GM18502 (cell line): ENCODE data around the gene CSRNP2.
A peak's percentile ranks its signal among the peaks of the same experiment; 100 is the strongest.
"Not testable (repeated sequence)": the region's sequence is repeated elsewhere in the genome, so short reads cannot be mapped to it uniquely, and the experiment has no call there.

ENCODE experiments used
- ATAC-seq: cut with Tn5 transposase; IDR thresholded peaks from one replicate; pipeline ENCODE4 v1.9.1; 2021; ENCODE audit warnings: mild to moderate bottlenecking; ENCODE audit not compliant: unreplicated experiment, poor library complexity

The CSRNP2 gene

GRCh38 chr12:51078346-51078745 lies 5.0 kb downstream of the CSRNP2 start:
- not testable (repeated sequence) for ATAC-seq

DNA sequence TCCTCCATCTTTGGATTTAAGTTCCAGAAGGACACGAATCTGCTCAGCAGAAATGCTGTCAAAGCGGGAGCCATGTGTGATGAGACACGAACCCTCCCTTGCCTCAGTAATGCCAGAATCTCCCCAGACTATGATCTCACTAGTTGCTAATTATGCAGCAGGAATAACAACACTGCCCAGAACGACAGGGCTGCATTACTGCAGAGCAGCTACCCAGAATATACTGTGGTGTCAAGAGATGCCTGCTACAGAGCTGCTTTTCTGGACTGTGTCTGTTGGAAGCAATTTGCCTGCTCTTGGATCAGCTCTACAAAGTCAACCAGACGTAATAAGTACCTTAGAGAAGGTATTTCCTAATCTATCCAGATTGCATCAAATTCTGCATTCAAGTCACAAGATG lies 5.5 kb downstream of the CSRNP2 start:
- ATAC-seq = no peak

DNA sequence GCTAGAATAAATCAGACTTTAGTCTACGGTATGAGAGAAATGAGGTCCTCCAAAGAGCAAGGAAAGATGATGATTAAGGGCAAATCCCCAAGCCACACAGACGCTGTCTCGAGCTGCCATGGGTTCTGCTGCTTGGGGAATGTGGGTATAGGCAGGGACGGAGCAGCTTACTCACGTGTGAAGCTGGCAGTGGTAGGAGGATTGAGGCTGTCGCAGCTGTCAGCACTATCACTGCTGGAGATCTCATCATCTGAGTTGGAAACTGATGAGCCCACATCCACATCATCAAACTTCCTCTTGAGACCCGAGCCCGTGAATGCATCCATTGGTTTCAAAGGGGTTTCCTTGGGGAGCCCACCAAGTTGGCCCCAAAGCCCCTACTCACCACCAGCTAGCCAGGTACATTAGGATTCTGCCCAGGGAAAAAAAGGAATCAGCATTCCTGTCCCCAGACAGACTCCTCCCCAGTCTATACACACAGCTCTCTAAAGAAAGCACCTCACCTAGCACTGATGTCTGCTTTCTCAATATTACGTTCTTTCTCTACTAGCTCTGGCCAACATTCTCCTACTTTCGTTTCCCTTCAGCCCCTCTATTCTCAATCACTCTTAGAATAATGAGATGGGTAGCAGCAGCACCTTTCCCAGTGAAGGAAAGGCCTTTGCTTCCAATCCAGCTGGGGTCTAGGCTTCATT lies 7.0 kb downstream of the CSRNP2 start:
- ATAC-seq = no peak

DNA sequence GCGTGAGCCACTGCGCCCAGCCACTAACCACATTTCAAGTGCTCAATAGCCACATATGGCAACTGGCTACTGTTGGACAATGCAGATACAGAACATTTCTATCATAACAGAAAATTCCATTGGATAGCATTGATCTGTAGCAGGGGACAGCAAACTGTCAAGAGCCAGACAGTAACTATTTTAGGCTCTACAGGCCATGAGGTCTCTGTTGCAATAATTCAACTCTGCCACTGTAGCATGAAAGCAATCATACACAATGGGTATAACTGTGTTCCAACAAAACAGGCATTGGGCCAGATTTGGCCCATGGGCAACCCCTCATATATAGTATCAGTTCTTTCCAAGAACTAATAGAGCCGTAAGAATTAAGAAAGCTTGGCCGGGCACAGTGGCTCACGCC lies 8.0 kb downstream of the CSRNP2 start:
- no peak for ATAC-seq

DNA sequence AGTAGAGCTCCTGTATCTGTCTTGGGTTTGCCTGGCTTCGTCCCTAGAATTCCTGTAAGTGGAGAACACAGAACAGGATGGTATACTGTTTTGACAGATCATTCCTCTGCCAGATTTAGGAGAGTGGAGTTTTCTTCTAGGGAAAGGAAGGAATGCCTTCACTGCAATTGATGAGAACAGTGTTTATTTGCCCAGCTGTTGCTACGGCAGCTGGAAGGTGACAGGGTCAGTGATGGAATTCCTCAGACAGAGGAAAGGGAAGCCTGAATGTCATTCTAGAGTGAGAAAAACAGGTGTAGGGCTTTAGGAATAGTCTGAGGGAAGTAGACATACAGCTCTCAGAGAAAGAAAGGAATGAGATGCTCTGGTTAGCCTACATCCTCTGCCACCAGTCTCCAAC lies 11.7 kb downstream of the CSRNP2 start:
- no peak for ATAC-seq

DNA sequence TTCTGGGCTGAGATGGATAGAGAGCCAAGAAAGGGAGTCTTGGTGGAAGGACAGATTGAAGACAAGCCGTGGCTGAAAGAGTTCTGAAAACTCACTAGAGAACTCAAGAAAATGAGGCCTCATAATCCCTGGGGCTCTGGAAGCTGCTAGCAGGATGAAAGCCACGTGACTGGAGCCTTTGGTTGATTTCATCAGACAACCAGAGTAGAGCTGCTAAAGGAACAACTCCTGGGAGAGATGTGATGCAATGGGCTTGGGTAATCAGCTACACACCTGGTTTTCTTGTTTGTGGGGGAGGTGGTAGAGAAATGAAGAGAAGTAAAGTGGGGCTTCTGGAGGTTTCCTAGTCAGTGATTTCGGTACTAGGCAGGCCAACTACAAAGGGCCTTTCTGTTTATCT lies 13.4 kb downstream of the CSRNP2 start:
- no peak for ATAC-seq

- ATAC-seq = no peak
Observed at GRCh38 chr12:51067771-51068170, 15.6 kb downstream of the CSRNP2 start.

DNA sequence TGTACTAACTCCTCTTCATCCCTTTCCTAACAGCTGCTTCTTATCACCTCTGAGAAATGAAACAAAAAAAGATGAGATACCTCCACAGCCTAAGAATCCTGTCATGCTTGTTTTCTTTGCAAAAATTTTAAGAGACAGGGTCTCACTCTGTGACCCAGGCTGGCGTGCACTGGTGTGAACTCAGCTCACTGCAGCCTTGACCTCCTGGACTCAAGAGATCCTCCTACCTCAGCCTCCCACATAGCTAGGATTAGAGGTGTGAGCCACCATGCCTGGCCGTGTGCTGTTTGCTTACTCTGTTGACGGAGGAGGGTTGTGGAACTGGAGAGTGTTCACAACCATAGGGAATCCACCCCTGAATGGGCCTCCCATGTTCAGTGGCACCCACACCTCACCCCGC lies 16.2 kb downstream of the CSRNP2 start:
- ATAC-seq = no peak

DNA sequence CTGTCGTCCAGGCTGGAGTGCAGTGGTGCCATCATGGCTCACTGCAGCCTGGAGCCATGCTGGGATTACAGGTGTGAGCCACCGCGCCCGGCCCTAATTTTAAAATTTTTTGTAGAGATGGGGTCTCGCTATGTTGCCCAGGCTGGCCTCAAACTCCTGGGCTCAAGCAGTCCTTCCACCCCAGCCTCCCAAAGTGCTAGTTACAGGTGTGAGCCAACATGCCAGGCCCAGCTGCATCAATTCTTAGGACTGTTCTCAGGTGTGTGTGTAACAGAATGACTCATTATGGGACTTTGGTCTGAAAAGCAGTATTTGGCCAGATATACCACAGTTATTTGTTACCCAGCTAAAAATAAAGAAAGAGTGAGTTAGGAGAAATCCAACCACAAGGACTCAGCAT lies 17.9 kb downstream of the CSRNP2 start:
- no peak for ATAC-seq

- no peak for ATAC-seq
Observed at GRCh38 chr12:51062631-51063397, 20.6 kb downstream of the CSRNP2 start.

GRCh38 chr12:51059086-51059485 lies 24.3 kb downstream of the CSRNP2 start:
- ATAC-seq = no peak

DNA sequence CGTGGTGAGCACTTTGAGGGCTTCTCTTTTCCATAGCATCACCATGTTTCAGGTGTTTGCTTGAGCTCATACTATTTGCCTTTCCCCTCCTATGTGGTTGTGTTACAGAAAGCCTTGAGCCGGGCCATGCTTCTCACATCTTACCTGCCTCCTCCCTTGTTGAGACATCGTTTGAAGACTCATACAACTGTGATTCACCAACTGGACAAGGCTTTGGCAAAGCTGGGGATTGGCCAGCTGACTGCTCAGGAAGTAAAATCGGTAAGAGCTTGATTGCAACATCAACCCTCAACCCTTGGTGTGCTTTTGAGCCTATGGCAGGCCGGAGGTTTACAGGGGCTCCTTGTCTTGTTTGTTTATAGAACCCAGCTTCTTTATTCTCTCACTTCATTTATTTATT lies 27.2 kb downstream of the CSRNP2 start:
- ATAC-seq = no peak

DNA sequence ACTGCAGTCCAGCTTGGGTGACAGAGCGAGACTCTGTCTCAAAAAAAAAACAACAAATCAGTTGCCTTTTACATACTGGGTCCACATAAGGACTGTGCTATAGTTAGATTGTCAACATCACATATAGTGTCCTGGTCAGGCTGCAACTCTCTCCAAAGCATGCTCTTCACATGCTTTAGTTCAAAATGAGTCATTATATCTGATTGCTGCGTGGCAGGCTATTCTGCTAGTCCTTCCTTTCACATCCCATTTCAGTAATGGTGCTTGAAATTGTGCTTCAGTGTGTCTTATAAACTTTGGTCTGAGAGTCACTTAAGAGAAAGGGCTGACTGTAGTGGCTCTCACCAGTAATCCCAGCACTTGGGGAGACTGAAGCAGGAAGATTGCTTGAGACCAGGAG lies 28.3 kb downstream of the CSRNP2 start:
- ATAC-seq = no peak

DNA sequence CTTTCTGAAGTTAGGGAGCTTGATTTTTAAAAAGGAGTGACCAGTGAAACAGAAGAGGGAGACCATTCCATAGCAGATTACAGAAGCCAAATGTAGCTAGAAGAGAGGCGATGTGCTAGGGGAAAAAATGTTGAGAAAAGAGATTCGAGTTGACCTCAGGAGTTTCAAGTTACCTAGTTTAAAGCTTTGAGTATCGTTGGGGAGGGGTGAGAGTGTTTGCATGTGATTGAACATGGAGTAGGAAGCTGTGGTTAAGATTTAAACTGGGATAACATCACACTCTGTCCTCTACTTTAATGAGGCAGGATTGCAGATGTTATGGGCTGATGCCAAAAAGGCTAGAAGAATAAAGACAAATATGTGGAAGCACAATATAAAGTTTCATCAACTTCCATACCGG lies 31.6 kb downstream of the CSRNP2 start:
- no peak for ATAC-seq

GRCh38 chr12:51049525-51049924 lies 33.9 kb downstream of the CSRNP2 start:
- ATAC-seq = no peak

- peak; percentile 4 for ATAC-seq
Observed at GRCh38 chr12:51048661-51049251, 34.6 kb downstream of the CSRNP2 start.

DNA sequence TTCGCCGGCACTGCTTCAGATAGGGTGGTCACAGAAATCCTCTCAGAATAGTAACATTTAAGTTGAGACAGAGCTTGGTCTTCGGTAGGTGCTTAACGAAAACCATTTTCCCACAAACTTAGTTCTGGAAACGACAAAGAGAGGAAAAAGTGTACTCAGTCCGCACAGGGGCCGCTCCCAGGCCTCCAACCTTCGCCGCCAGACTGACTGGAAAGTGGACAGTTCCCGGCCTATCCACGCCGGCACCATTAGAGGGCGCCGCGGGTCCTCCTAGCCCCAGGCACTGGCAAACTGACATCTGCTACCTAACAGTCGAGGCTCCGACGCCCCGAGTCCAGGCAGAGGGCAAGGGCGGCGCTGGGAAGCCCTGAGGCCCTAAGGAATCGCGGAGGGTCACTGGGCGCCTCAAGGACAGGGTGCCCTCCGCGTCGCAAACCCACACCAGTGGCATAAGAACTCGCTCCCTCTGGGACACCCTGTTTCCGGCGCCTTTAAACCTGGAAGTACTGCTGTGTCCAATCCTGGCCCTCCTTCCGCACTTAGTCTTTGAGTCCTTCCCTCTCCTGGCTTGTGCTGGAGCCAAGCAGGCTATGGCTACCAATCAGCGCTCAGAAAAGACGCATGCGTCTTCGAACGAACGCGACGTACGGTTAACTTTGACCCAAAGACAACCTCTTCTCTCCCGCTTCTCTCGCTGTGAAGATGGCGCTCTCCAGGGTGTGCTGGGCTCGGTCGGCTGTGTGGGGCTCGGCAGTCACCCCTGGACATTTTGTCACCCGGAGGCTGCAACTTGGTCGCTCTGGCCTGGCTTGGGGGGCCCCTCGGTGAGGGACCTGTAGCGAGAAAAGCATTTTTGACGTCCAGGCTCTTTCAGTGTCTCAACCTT lies 35.5 kb downstream of the CSRNP2 start, which contains the start of gene LETMD1:
Gene LETMD1 (plus strand): TSS at position 673 of the 886 bp plus-strand sequence. CDS start 30 bp downstream, at position 703.
- peak; percentile 95 for ATAC-seq

GRCh38 chr12:51036279-51036678 lies 47.1 kb downstream of the CSRNP2 start:
- ATAC-seq = no peak

DNA sequence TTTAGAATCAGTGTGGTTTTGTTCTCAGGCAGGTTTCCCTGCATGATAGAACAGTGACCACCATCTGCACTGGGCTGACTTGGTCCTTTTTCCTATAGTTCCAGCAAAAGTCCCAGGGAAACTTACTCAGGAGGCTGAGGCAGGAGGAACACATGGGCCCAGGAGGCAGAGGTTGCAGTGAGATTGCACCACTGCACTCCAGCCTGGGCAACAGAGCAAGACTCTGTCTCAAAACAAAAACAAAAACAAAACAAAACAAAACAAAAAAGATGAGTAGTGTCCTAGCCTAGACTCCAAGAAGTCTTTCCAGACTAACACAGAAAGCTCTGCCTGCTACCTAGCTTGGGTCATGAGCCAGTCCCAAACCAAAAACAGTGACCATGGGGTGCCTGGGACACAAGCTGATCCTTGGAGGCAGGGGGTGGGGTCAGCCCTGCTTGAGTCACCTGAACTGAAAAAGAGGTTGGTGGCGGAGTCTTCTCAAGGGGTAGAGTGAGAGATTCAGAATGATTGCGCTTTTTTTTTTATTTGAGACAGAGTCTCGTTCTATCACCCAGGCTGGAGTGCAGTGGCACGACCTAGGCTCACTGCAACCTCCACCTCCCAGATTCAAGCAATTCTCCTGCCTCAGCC lies 49.8 kb downstream of the CSRNP2 start:
- ATAC-seq = no peak

DNA sequence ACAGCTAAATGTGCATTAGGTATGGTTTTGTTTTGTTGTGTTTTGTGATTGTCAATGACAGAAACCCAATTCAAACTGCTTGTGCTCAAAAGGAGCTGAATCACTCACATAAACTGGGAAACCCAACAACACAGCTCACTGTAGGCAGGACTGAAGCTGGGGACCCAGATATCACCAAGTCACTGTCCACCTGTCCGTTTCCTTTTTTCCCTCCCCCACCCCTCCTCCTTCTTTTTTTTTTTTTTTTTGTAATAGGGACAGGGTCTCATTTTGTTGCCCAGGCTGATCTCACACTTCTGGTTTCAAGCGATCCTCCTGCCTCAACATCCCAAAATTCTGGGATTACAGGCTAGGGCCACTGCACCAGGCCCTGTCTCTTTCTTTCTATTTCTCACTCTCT lies 50.3 kb downstream of the CSRNP2 start:
- no peak for ATAC-seq
